GM23338 (cell line): ENCODE measurements around the gene EXO5. TPM values are rescaled to one million over a fixed set of nuclear protein-coding genes. Genes with fewer than 3 reads are reported as not detected.
A peak's percentile ranks its signal among the peaks of the same experiment; 100 is the strongest.

ENCODE experiments used
- ATAC-seq: fragments of 200-7000 bp; cut with Tn5 transposase; 3 replicates; pipeline ENCODE4 v1.9.1; 2020
- DNase-seq: peaks from one replicate; pipeline ENCODE4 v3.0.0-alpha.2; 2015; ENCODE audit warnings: low spot score
- H2AFZ ChIP-seq: fragments of 200-600 bp; sonication (generic); 2 replicates; pipeline ENCODE4 v1.8.0; 2016; ENCODE audit warnings: antibody characterized with exemption, mild to moderate bottlenecking, moderate library complexity
- H3F3A ChIP-seq: fragments of 200-600 bp; sonication (generic); replicated peaks from 2 replicates; pipeline ENCODE4 v1.8.0; 2017; ENCODE audit warnings: antibody characterized with exemption, mixed run types, low read depth
- H3K27ac ChIP-seq: fragments of 200-600 bp; sonication (generic); 2 replicates; pipeline ENCODE4 v1.6.1; 2016; ENCODE audit warnings: low read depth
- H3K27me3 ChIP-seq: fragments of 200-600 bp; sonication (generic); 2 replicates; pipeline ENCODE4 v1.8.0; 2016; ENCODE audit warnings: mild to moderate bottlenecking, mixed run types, moderate library complexity; ENCODE audit not compliant: insufficient read depth
- H3K36me3 ChIP-seq: fragments of 200-600 bp; sonication (generic); 2 replicates; pipeline ENCODE4 v1.8.0; 2016; ENCODE audit warnings: mild to moderate bottlenecking; ENCODE audit not compliant: insufficient read depth
- H3K4me1 ChIP-seq: fragments of 200-600 bp; sonication (generic); 2 replicates; pipeline ENCODE4 v1.8.0; 2016; ENCODE audit warnings: mild to moderate bottlenecking, moderate library complexity; ENCODE audit not compliant: insufficient read depth
- H3K4me2 ChIP-seq: fragments of 200-600 bp; sonication (generic); 2 replicates; pipeline ENCODE4 v1.7.1; 2017; ENCODE audit warnings: mixed run types
- H3K4me3 ChIP-seq: fragments of 200-600 bp; sonication (generic); 2 replicates; pipeline ENCODE4 v1.6.1; 2016; ENCODE audit warnings: mixed run types
- H3K79me2 ChIP-seq: fragments of 200-600 bp; sonication (generic); replicated peaks from 2 replicates; pipeline ENCODE4 v1.8.0; 2017; ENCODE audit warnings: mild to moderate bottlenecking; ENCODE audit not compliant: insufficient read depth
- H3K9me2 ChIP-seq: fragments of 200-600 bp; sonication (generic); 2 replicates; pipeline ENCODE4 v1.8.0; 2017; ENCODE audit not compliant: insufficient read depth
- H4K20me1 ChIP-seq: fragments of 200-600 bp; sonication (generic); replicated peaks from 2 replicates; pipeline ENCODE4 v1.8.0; 2017; ENCODE audit warnings: mild to moderate bottlenecking; ENCODE audit not compliant: insufficient read depth
- H3K27ac Mint-ChIP-seq: 2 replicates; pipeline ENCODE4 v1.8.0; 2020; ENCODE audit warnings: inconsistent platforms, mild to moderate bottlenecking, moderate library complexity, mixed read lengths
- H3K27me3 Mint-ChIP-seq: 3 replicates; pipeline ENCODE4 v1.8.0; 2022; ENCODE audit warnings: low read depth, mild to moderate bottlenecking, moderate library complexity, mixed read lengths, inconsistent platforms; ENCODE audit not compliant: insufficient read depth, poor library complexity
- H3K36me3 Mint-ChIP-seq: 3 replicates; pipeline ENCODE4 v1.8.0; 2021; ENCODE audit warnings: low read depth, mild to moderate bottlenecking, inconsistent platforms, moderate library complexity, mixed read lengths
- H3K4me1 Mint-ChIP-seq: 3 replicates; pipeline ENCODE4 v1.8.0; 2020; ENCODE audit warnings: mild to moderate bottlenecking, inconsistent platforms, mixed read lengths
- H3K4me3 Mint-ChIP-seq: 3 replicates; pipeline ENCODE4 v1.8.0; 2021; ENCODE audit warnings: moderate library complexity, mild to moderate bottlenecking, inconsistent platforms, mixed read lengths
- H3K9me3 Mint-ChIP-seq: 3 replicates; pipeline ENCODE4 v1.8.0; 2020; ENCODE audit warnings: moderate library complexity, mild to moderate bottlenecking, inconsistent platforms, mixed read lengths
- CREB1 ChIP-seq: fragments of 250-450 bp; sonication (Bioruptor Pico); IDR thresholded peaks from 2 replicates; pipeline ENCODE4 v1.5.0; 2020; ENCODE audit warnings: low read depth, mild to moderate bottlenecking, moderate library complexity
- EZH2phosphoT487 ChIP-seq: fragments of 200-600 bp; sonication (generic); IDR thresholded peaks from one replicate; pipeline ENCODE4 v1.8.1; 2018; ENCODE audit warnings: antibody characterized with exemption; ENCODE audit not compliant: unreplicated experiment
- POLR2AphosphoS5 ChIP-seq: IDR thresholded peaks from 2 replicates; pipeline ENCODE4 v1.6.1; 2016; ENCODE audit warnings: antibody characterized with exemption, low read depth
- polyA plus RNA-seq: library from polyadenylated mRNA; unstranded; fragments of >200 nt; fragmentation: Nextera tagmentation; extraction: Ambion mirVana; gene quantifications from 2 replicates; pipeline ENCODE4 v1.2.1, GENCODE V29; 2016
- total RNA-seq: library from RNA; depleted of rRNA; stranded (reverse); fragments of >200 nt; shearing (Covaris generic); gene quantifications from 2 replicates; pipeline ENCODE4 v1.2.3, GENCODE V29; 2014
- TF ChIP-seq, protein P1 (sequence below): fragments of 250-450 bp; sonication (Bioruptor Pico); IDR thresholded peaks from 2 replicates; pipeline ENCODE4 v1.5.0; 2020; ENCODE audit warnings: mild to moderate bottlenecking, moderate library complexity

Gene EXO5
- total and polyA plus RNA-seq, 2 experiments from 2014 or later, result 4.4 to 7.2 TPM

DNA sequence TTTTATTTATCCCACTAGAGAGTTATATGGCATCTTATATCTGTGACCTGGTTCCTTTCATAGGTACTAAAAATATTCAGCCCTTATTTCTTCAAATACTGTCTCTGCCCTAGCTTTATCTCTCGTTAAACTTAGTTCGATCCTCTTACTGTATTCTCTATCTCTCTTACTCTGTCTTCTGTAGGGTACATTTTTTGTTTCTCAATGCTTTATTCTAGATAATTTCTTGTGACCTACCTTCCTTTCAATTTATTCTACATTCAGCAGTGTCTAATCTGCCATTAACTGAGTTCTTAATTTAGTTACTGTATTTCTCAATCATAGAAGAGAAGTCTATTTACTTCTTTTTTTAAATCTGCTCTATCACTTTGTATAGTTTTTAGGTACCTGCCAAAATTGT, 33.3 kb upstream of the EXO5 start (continued):
- TF ChIP-seq, protein P1, sequence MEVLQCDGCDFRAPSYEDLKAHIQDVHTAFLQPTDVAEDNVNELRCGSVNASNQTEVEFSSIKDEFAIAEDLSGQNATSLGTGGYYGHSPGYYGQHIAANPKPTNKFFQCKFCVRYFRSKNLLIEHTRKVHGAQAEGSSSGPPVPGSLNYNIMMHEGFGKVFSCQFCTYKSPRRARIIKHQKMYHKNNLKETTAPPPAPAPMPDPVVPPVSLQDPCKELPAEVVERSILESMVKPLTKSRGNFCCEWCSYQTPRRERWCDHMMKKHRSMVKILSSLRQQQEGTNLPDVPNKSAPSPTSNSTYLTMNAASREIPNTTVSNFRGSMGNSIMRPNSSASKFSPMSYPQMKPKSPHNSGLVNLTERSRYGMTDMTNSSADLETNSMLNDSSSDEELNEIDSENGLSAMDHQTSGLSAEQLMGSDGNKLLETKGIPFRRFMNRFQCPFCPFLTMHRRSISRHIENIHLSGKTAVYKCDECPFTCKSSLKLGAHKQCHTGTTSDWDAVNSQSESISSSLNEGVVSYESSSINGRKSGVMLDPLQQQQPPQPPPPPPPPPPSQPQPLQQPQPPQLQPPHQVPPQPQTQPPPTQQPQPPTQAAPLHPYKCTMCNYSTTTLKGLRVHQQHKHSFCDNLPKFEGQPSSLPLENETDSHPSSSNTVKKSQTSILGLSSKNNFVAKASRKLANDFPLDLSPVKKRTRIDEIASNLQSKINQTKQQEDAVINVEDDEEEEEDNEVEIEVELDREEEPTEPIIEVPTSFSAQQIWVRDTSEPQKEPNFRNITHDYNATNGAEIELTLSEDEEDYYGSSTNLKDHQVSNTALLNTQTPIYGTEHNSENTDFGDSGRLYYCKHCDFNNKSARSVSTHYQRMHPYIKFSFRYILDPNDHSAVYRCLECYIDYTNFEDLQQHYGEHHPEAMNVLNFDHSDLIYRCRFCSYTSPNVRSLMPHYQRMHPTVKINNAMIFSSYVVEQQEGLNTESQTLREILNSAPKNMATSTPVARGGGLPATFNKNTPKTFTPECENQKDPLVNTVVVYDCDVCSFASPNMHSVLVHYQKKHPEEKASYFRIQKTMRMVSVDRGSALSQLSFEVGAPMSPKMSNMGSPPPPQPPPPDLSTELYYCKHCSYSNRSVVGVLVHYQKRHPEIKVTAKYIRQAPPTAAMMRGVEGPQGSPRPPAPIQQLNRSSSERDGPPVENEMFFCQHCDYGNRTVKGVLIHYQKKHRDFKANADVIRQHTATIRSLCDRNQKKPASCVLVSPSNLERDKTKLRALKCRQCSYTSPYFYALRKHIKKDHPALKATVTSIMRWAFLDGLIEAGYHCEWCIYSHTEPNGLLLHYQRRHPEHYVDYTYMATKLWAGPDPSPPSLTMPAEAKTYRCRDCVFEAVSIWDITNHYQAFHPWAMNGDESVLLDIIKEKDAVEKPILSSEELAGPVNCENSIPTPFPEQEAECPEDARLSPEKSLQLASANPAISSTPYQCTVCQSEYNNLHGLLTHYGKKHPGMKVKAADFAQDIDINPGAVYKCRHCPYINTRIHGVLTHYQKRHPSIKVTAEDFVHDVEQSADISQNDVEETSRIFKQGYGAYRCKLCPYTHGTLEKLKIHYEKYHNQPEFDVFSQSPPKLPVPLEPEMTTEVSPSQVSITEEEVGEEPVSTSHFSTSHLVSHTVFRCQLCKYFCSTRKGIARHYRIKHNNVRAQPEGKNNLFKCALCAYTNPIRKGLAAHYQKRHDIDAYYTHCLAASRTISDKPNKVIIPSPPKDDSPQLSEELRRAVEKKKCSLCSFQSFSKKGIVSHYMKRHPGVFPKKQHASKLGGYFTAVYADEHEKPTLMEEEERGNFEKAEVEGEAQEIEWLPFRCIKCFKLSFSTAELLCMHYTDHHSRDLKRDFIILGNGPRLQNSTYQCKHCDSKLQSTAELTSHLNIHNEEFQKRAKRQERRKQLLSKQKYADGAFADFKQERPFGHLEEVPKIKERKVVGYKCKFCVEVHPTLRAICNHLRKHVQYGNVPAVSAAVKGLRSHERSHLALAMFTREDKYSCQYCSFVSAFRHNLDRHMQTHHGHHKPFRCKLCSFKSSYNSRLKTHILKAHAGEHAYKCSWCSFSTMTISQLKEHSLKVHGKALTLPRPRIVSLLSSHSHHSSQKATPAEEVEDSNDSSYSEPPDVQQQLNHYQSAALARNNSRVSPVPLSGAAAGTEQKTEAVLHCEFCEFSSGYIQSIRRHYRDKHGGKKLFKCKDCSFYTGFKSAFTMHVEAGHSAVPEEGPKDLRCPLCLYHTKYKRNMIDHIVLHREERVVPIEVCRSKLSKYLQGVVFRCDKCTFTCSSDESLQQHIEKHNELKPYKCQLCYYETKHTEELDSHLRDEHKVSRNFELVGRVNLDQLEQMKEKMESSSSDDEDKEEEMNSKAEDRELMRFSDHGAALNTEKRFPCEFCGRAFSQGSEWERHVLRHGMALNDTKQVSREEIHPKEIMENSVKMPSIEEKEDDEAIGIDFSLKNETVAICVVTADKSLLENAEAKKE (CRISPR knock-in tag), result no peak
- no peak for TF ChIP-seq CREB1 (CRISPR knock-in tag)

DNA sequence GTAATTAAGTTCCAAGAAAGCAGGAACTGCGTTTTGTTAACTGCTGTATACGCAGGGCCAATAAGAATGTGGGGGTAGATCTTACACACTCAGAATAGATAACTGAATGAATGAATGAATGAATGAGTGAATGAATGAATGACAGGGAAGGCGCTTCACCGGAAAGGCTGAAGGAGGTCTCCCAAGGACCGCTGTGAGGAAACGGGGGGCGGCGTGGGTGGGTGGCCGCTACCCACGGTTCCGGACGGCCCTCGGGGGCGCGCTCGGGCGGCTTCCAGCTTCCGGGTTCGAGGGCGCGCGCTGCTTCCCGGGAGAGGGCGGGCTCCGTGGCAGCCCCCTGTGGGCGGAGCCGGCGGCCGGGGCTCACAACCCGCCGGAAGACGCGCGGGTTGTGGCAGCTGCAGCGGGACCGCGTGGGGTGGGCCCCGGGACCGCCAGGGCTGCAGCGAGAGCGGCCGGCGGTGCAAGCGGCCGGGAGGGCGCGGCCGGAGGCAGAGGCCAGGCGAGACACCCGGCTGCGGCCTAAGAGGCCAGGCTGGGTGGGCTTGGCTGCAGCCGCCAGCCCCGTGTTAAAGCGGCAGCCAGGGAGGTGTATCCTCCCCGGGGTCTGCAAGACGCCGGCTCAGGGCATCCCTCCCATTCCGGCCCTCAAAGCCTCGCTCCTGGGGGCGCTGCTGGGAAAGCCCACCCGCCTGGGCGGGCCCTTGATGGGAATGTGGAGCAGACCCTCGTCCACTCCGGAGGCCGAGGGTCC, 31.5 kb upstream of the EXO5 start, which contains the start of gene ZFP69:
ZFP69 (plus strand) TSS at position 367 of the 754 bp plus-strand sequence. CDS start 2,072 bp downstream, outside the sequence.
- peaks cover 4% of the 10 kb centered on the region; the same call in 1 of the 2 replicates for H4K20me1 ChIP-seq
- H2AFZ ChIP-seq, result peak within 1 kb of the TSS; percentile 93
- H3K79me2 ChIP-seq, result no peaks in the 10 kb centered on the region
- H3K27me3 ChIP-seq, result 0 out of 2 replicates have a peak, but pooled peaks cover 8% of the 10 kb centered on the region
- H3F3A ChIP-seq, result no peaks in the 10 kb centered on the region
- H3K9me3 Mint-ChIP-seq, result peaks cover 42% of the 10 kb centered on the region
- DNase-seq, result peak; percentile 78
- H3K36me3 ChIP-seq, result no peaks in the 10 kb centered on the region
- no peak for TF ChIP-seq EZH2phosphoT487
- TF ChIP-seq POLR2AphosphoS5, result peak; percentile 66; the same call in 1 of the 2 replicates
- H3K27me3 Mint-ChIP-seq, result peaks cover 12% of the 10 kb centered on the region
- no peak within 1 kb of the TSS for H3K27ac ChIP-seq
- H3K4me3 ChIP-seq, result peak within 1 kb of the TSS; percentile 68
- H3K4me2 ChIP-seq, result peak within 1 kb of the TSS; percentile 94
- H3K27ac Mint-ChIP-seq, result no peak within 1 kb of the TSS
- peak within 1 kb of the TSS; percentile 87 for H3K4me3 Mint-ChIP-seq
- H3K9me2 ChIP-seq, result no peaks in the 10 kb centered on the region
- peak; percentile 94 for ATAC-seq
- peaks cover 13% of the 10 kb centered on the region for H3K36me3 Mint-ChIP-seq
- peaks cover 15% of the 10 kb centered on the region for H3K4me1 Mint-ChIP-seq
- no peaks in the 10 kb centered on the region; the same call in 1 of the 2 replicates for H3K4me1 ChIP-seq
